Measurements from ENCODE around the gene PATL1. TPM values are rescaled to one million over a fixed set of nuclear protein-coding genes. Genes with fewer than 3 reads are reported as not detected.
A peak's percentile ranks its signal among the peaks of the same experiment; 100 is the strongest.

PATL1 gene
- polyA plus RNA-seq, 3 donors: 6.5 to 16.8 (median 14.4) TPM

GRCh38 chr11:59678118-59678812, 9.4 kb upstream of the PATL1 start:
- H3K27ac ChIP-seq (ENCODE audit: low read depth, low read length): no peak overlapping the region
- 88 to 95% (median 88%) methylated on average over 2 of the region's 2 CpGs for WGBS, 3 donors

DNA sequence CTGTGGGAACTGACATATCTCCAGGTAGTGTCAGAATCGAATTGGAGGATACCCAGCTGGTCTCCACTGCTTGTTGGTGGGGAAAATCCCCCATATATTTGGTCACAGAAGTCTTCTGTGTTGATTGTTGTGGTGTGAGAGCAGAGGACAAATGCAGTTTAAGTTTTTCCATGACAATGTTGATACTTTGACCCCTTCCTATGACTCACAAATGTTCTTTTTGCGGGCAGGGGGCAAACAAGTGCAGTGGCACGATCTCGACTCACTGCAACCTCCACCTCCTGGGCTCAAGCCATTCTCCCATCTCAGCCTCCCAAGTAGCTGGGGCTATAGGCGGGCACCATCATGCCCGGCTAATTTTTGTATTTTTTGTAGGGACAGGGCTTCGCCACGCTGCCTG, 7.4 kb upstream of the PATL1 start:
- H3K27ac ChIP-seq (ENCODE audit: low read depth, low read length): no peak overlapping the region
- WGBS, 3 donors: 84 to 92% (median 91%) methylated on average over 8 of the region's 8 CpGs

DNA sequence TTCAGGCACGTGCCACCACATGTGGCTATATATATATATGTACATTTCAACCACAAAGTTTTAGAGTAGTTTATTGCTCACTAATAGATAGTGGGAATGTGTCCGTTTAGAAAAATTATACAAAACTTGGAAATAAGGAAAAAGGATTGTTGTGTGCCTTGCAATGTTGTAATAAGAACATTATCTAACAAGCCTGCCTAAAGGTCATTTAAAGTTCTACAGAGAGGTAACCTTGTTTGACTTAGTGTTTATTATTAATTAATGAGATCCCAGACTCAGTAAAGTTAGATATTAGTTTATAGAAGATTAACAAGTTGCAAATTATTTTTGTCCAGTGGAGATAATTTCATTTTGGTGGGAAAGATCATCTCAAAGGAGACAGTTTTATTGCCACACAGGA, 5.5 kb upstream of the PATL1 start:
- WGBS, 3 donors: 49 to 77% (median 56%) methylated on average over 2 of the region's 2 CpGs
- H3K27ac ChIP-seq (ENCODE audit: low read depth, low read length): no peak overlapping the region

- WGBS, 3 donors: 87 to 95% (median 93%) methylated on average over 2 of the region's 2 CpGs
- no peak overlapping the region for H3K27ac ChIP-seq (ENCODE audit: low read depth, low read length)
Observed at GRCh38 chr11:59673291-59673690, 4.5 kb upstream of the PATL1 start.

DNA sequence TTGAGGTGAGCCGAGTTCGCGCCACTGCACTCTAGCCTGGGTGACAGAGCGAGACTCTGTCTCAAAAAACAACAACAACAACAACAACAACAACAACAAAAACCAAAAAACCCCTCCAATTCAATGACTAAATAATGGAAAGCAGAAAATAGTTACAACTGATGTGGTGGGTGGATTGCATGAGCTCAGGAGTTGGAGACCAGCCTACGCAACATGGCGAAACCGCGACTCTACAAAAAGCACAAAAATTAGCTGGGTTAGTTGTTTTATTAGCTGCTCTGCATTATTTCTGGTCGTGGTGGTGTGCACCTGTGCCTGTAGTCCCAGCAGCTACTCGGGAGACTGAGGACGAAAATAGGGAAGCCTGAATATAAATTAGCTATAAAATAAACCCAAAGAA, 2.6 kb upstream of the PATL1 start:
- 95 to 96% (median 96%) methylated on average over 11 of the region's 11 CpGs for WGBS, 3 donors

GRCh38 chr11:59669611-59670009, 773 bp upstream of the PATL1 start:
- H3K27ac ChIP-seq (ENCODE audit: low read depth, low read length): peak overlapping the region; percentile 53
- WGBS, 3 donors: 4 to 7% (median 6%) methylated on average over 22 of the region's 22 CpGs

More for the DNA sequence above, 2.6 kb upstream of the PATL1 start:
- H3K27ac ChIP-seq (ENCODE audit: low read depth, low read length): no peak overlapping the region

DNA sequence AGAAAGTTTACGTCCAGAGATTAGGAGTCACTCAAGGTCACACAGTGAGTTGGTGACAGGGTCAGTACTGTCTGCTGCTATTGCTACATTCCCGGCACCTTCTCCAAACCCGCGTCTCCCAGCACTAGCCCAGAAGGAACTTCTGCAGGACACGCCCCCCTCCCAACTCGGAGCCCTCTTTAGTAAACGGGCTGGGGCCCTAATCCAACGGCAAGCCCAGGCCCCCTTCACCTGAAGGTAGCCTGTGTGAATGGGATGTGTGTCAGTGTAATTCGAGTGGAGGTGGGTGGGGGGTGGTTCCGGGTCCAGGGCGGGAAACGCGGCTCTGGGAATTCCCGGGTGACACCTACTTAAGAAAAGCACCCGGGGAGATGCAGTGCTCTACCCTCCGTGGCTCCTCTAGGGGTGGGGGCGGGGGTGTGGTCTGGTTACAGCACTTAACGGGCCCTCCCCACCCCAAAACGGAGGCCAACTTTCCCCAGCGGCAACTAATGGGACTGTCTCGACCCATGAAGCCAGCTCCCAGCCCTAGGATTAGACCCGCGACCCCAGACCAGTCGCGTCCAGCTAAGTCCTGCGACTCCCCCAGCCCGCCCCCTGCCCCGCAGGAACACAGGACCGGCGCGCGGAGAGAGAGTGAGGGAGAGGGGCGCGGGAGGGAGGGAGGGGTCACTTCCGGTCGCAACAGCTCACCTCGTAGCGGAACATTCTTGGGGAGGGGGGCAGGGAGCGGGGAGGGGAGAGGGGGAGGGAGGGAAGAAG, 468 bp downstream of the PATL1 start:
- peak overlapping the region; percentile 76 for H3K27ac ChIP-seq (ENCODE audit: low read depth, low read length)
- WGBS, 3 donors: 0% methylated on average over 25 to 39 of the region's 39 CpGs

- WGBS, 3 donors: 5 to 42% (median 23%) methylated on average over 3 of the region's 3 CpGs
Observed at GRCh38 chr11:59667812-59668187, 1.0 kb downstream of the PATL1 start.

GRCh38 chr11:59666969-59667368, 1.9 kb downstream of the PATL1 start:
- WGBS, 3 donors: 20 to 79% (median 20%) methylated on average over 1 of the region's 1 CpG
- H3K27ac ChIP-seq (ENCODE audit: low read depth, low read length): no peak overlapping the region

More at GRCh38 chr11:59667812-59668187, 1.0 kb downstream of the PATL1 start:
- H3K27ac ChIP-seq (ENCODE audit: low read depth, low read length): peak overlapping the region; percentile 76

DNA sequence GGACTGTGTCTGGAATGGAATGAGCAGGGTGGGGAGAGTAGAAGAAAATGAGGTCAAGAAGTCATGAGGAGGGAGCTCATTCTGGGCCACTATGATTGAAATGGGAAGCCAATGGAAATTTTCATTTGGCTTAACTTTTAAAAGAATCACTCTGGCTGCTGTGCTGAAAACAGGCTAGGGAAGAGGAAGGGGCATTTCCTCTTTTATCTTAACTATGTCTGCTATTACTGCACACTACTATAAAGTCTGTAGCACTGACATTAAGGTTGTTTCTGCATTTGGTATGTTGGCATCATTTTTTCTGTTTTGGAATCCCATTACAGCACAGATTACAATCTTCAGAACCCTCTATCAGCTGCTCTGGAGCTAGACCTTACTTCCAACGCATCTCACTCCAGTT, 8.2 kb downstream of the PATL1 start:
- no peak overlapping the region for H3K27ac ChIP-seq (ENCODE audit: low read depth, low read length)
- 86 to 89% (median 89%) methylated on average over 1 of the region's 1 CpG for WGBS, 3 donors

GRCh38 chr11:59659981-59660380, 8.9 kb downstream of the PATL1 start:
- H3K27ac ChIP-seq (ENCODE audit: low read depth, low read length): no peak overlapping the region
- 61 to 69% (median 66%) methylated on average over 2 of the region's 2 CpGs for WGBS, 3 donors

- H3K27ac ChIP-seq (ENCODE audit: low read depth, low read length): no peak overlapping the region
- WGBS, 3 donors: 95 to 98% (median 98%) methylated on average over 5 of the region's 5 CpGs
Observed at GRCh38 chr11:59658036-59658435, 10.8 kb downstream of the PATL1 start.

GRCh38 chr11:59654893-59655292, 13.9 kb downstream of the PATL1 start:
- H3K27ac ChIP-seq (ENCODE audit: low read depth, low read length): no peak overlapping the region
- whole genome bisulfite sequencing, 3 donors: 89 to 94% (median 89%) methylated on average over 4 of the region's 4 CpGs

- 84 to 88% (median 85%) methylated on average over 3 of the region's 3 CpGs for WGBS, 3 donors
- no peak overlapping the region for H3K27ac ChIP-seq (ENCODE audit: low read depth, low read length)
Observed at GRCh38 chr11:59647245-59647980, 21.4 kb downstream of the PATL1 start.

GRCh38 chr11:59644528-59644927, 24.3 kb downstream of the PATL1 start:
- WGBS, 3 donors: 83 to 88% (median 85%) methylated on average over 3 of the region's 3 CpGs
- no peak overlapping the region for H3K27ac ChIP-seq (ENCODE audit: low read depth, low read length)

DNA sequence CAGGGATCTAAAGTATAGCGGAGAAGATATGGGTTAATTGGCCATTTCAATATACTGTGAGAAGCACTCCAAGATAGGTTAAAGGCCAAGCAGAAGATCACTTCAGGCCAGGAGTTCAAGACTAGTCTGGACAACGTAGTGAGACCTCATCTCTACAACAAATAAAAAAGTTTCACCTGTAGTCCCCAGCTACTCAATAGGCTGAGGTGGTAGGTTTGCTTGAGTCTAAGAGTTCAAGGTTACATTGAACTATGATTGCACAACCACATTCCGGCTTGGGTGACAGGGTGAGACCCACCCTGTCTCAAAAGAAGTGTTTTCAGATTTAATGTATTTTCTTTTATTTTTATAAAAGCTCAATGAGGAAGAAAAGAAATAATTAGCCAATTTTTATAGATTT, 25.4 kb downstream of the PATL1 start:
- 61 to 97% (median 91%) methylated on average over 3 of the region's 3 CpGs for WGBS, 3 donors
- H3K27ac ChIP-seq (ENCODE audit: low read depth, low read length): no peak overlapping the region

DNA sequence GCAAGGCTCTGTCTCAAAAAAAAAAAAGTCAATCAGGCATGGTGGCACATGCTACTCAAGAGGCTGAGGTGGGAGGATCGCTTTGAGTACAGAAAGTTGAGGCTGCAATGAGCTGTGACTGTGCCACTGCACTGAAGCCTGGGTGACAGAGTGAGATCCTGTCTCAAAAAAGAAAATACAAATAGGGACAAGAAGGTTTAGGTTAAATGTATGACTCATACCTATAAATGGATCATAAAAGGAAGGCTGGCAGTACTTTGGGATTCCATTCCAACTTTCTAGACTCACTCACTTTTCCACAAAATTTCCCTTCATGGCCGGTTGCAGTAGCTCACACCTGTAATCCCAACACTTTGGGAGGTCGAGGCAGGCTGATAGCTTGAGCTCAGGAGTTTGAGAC, 27.7 kb downstream of the PATL1 start:
- 92 to 100% (median 94%) methylated on average over 3 of the region's 3 CpGs for WGBS, 3 donors
- no peak overlapping the region for H3K27ac ChIP-seq (ENCODE audit: low read depth, low read length)

DNA sequence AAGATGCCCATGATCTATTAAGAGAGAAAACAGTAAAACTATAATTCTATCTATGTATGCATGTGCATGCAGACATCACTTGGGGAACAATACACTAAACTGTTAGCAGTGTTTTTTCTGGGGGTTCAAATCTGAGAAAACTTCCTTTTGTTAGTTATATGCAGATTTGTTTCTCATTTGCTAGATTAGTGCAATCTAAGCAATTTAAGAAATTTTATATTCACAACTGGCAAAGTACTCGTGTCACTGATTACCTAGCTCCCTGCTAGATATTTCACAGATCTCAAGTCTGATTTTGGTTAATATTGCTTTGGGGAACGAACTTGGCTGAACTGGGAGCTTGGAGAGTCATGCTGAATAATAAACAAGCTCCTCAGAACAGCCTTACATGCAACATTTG, 38.3 kb downstream of the PATL1 start:
- H3K27ac ChIP-seq (ENCODE audit: low read depth, low read length): no peak overlapping the region
- WGBS, 3 donors: 86 to 90% (median 88%) methylated on average over 2 of the region's 2 CpGs

DNA sequence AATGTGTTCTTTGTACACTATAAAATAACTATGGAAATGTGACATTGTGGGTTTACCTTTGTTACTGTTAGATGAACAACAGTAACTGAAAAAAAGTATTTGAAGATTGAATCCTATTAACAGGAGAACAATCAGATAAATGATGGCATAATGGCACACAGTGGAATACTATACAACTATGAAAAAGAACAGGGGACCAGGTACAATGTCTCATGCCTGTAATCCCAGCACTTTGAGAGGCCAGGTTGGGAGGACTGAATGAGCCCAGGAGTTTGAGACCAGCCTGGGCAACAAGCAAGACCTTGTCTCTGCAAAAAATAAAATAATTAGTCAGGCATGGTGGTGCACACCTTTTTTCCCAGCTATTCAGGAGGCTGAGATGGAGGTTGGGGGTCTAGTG, 38.8 kb downstream of the PATL1 start:
- no peak overlapping the region for H3K27ac ChIP-seq (ENCODE audit: low read depth, low read length)
